CD4-positive, alpha-beta T cell treated with Interleukin-2 at 100 ng/mL for 4 hours (primary cell): ENCODE data around the gene CABLES1.

Experiments used
- DNase-seq: peaks from one replicate; pipeline ENCODE4 v3.0.0-alpha.2; 2020; ENCODE audit warnings: low spot score

The CABLES1 gene

DNA sequence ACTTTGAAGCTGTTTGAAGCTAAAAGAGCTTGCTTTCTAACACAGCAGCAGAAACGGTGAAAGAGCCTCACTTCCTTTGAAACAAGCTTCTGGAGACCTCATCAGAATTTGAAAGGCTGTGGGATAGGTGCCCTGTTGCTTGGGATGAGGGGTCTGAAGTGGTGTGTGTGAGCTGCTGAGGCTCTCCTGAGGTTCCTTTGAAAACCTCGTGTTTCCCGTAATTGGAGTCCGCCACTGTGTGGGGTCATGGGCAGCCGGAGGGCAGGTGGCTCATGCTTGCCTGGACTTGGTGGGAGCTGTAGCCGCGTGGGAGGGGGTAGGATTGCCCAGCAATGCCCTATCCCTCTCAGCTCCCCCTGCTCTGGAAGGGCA, 34.4 kb downstream of the CABLES1 start:
- no peak for DNase-seq

DNA sequence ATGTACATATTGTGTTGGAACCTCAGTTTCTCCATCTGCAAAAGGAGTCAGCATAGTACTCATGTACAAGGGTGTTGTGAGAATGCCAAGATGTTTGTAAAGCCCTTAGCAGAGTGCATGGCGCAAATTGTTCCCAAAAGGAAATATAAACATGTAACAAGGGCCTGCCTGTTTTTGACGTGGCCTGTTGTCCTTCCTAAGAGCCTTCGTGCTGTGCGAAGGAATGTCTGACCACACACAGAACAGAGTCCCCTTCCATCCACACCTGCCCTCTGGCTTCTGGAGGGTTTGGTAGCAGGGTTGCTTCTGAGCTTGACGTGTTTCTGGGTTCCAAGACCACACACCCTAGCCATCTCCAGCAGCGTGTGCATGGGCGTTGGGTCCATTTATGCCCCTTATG, 34.9 kb downstream of the CABLES1 start:
- no peak for DNase-seq

DNA sequence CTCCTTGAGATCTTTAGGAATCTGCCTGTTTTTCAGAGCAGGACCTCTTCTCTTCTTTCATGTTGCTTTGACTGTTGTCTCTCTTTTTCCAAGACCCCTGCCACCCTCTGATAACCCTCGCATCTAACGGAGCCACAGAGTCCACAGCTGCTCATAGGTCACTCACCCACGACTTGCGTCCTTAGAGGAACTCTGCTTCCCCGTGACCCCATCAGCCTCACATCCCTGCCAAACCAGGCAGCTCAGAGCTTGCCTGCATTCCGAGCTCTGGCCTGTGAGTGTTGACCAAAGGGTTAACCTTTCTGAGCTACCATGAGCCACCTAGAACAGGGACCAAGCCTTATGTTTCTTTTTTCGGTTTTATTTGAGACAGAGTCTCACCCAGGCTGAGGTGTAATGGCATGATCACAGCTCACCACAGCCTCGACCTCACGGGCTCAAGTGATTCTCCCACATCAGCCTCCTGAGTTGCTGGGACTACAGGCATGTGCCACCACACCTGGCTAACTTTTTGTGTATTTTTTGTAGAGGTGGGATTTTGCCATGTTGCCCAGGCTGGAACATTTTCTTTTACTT, 36.4 kb downstream of the CABLES1 start:
- DNase-seq: no peak

DNA sequence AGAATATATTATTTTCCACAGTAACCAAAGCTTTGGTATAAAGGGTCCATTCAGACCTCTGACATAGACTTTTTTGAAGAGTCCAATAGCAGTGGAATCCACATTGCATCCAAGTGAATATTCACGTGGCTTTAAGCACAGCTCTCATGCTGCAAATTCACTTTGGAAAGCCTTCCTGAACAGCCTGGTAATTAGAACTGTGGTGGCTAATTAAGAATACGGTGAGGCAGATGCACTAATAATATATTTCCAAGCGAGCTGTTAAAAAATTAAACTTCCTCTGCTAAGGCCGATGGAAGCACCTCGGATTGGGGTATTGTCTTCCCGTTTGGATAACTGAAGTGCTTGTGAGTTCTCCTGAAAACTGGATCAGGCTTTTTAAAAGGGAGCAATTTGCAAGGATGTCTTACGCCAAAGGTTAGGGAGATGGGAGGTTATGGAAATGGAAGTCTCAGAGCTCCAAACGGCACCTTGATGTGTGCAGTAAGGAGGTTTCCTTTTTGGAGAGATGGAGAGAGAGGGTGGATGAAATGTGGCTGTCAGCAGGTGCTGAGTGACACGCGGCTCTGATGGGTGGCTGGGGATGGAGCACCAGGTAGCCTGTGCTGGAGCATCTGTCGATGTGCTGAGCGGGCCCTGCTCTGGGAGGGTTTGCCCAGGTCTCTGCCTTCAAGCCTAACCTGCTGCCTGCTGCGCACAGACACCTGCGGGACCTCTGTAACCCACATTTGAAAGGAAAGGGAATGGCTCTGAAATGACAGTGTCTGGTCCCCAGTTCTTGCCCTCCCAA, 37.5 kb downstream of the CABLES1 start:
- no peak for DNase-seq

DNA sequence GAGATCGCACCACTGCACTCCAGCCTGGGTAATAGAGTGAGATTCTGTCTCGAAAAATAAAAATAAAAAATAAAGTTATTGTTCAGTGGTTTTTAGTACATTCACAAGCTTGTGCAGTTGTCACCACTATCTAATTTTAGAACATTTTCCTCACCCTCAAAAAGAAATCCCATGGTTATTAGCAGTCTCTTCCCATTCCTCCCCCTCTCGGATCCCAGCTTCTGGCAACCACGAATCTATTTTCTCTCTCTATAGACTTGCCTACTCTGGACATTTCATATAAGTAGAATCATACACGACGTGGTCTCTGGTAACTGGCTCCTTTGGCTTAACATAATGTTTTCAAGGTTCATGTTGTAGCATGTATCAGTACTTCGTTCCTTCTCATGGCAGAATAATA, 38.6 kb downstream of the CABLES1 start:
- no peak for DNase-seq

DNA sequence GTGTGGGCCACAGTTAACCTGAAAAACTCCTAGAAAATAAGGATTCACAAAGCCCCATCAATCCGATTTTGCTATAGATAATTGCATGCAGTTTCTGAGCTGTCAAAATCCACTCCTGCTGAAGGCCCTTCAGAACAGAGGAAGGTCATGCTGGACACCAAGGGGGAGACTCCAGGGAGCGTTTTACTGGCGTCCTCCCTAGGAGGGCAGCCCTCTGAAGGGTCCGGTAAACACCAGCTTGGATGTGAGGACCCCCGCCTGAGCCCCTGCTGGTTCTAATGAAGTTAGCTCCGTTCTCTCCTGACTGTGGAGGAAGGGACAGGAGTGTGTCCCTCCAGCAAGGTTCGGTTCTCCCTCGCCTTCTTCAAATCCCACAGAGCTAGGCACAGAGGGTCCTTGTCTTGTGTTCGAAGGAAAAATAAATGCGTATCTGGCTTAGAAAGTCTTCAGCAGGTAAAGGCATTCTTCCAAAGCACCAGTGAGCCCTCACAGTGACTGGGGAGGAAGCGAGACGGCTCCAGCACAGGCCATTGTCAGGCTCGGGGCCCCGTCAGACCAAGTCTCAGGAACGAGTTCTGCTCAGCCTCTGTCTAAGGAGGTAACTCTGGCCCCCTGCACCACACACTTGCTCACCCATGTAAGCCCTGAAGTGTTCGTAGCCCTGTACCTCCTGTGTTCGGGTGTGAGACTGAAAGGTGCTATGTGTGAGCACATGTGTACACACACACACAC, 41.6 kb downstream of the CABLES1 start:
- no peak for DNase-seq

DNA sequence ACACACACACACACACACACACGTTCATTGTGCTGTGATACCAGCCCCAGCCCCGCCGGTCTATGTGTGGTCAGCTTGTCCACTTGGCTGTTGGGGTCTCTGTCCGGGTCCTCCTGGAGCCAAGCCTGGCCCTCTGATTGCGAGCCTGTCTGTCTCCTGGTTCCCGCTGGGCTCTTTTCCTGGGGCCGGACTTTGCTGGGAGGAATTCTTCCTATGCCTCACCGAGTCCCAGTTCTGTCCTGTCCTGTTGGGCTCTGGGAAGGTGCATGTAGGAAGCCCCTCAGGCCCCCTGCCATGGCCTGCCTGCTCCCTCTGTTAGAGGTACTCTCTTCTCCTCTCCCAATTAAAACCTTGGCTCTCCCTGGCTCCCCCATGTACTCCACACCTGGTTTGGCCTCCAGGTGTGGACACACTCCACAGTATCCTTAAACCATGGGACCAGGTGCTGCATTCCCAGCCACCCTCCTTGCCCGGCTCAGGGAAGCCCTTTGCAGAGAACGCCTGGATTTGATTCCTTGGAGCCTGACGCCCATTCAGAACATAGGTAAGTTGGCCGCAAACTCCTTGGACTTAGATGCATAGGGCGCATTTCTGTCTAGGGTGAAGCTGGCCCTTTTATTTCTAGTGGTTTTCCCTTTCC, 42.3 kb downstream of the CABLES1 start:
- no peak for DNase-seq

DNA sequence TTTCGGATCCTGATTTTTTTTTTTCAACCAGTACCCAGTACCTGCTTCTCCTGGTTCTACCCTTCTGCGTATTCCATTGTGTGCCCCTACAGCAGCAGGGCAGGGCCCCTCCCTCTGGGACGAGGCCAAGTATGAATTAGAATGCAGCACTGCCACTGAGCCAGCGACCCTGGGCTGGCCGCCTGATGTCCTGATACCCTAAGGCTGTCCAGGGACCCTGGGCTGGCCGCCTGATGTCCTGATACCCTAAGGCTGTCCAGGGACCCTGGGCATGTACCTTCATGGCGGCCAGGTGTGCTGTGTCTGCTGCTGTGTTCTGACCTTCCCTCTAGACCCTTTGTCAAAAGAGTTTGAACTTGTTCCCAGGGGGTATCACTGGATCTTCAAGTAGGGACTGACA, 42.9 kb downstream of the CABLES1 start:
- no peak for DNase-seq

DNA sequence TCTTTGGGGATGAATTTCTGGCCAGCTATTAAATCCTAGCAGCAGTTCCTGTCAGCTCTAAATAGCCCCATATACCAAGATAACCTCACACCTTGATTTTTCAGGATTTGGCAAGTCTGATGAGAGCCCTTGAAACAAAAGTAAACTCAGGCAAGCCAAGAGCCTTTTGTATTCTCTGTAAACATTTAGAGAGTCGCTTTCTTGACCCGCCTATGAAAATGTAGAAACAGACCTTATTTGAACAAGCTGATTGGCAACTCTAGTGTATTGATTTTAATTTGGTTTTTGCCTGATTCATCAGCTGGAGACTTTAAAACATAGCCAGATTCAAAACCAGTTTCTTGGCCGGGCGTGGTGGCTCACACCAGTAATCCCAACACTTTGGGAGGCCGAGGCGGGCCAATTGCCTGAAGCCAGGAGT, 43.4 kb downstream of the CABLES1 start:
- no peak for DNase-seq

DNA sequence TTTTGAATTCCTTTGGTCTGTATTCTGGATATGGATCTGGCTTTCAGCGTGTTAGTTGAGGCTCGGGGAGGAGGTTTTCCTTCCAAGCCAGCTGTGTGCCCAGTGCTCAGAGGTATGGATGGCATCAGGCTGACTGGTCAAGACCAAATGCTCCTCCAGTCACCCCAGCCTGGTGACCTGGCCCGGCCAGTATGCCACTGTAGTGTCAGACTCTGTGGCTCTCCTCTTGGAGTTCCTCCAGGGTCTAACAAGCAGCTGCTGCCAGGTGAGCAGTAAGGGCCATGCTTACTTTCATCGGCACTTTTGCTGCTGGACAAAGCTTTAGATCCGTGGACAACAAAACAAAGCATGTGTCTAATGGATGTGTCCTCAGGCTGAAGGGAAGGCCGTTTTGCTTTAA, 44.1 kb downstream of the CABLES1 start:
- no peak for DNase-seq

DNA sequence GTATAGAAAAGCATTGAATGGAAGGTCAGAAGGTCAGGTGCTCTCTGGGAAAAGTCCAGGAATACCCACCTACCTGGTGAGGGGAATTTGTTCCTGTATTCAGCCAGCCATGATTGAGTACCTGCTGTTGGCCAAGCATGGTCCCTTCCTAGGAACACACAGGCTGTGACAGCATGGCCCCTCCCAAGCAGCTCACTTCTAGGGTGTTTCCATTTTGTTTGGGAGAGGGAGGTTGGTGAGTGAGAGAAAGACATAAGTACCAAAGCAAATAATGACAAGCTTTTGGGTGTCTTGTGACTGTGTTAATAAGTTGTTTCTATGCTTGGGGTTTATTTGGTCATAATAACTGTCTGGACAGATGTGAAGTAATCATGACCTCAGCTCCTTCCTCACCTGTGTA, 46.3 kb downstream of the CABLES1 start:
- DNase-seq: no peak

DNA sequence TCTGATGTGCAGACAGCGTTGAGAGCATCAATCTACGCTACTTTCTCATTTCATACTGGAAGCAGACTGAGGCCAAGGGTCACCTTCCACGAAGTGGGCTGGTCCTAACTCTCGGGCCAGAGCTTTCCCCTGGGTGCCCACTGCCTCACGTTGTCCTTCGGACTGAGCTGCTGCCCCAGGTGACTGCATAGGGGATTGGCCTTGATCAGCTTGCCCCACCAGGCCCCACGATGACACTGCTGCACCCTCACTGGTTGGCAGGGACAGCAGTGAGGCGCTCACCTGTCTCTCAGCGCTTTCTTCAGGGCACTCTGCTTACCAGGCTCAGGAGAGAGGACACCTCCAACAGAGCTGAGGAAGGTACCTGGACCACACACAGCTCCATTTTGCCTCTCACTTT, 47.3 kb downstream of the CABLES1 start:
- DNase-seq: no peak

DNA sequence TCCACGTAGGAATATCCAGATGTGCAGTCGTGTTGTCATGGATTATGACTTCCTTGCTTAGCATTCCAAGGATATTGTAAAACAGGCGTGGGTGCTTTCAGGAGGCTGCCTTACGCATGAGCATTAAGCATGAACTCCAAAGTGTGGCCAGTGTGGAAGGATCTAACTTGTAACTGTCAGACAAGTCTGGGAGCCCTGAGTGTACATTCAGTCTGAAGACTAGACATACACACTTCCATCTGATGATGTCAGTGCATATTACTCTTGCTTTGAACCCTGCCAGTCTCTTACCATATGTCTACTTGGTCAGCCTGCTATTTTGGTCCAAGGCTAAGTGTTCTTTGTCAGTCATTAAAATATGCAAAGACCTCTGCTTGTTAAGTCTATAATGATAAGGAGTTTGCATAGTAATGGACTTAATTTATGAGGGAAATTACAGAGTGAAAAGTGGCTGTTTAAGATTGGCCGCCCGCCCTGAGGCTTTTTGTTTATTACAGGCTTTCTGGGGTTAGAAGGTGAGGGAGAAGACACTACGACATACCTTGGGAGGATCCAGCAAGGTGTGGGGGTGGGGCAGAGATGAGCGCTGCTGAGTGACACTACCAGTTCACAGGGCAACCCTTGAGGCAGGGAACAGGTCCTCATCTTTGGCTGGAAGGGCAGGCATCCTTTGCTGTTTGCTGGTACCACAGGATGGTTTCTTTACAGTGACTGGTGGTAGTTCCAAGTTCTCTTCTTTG, 48.3 kb downstream of the CABLES1 start:
- no peak for DNase-seq

DNA sequence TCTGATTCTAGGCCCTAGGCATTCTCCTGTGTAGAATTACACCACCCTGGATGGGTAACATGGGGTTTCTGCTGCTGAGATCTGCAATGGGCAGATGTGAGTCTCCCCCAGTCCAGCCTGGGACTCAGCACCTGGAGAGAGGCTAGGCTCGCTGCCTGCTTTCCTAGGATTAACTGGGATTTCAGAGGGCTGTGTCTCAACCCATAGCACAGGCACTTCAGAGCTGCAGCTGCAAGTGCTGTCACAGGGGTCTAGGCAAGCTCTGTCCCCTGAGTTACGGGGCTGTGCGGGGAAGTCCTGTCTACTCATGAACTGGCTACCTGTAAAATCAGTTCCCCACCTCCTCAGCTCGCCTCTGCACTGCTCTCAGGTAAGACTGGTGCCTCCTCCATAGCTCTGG, 51.5 kb downstream of the CABLES1 start:
- no peak for DNase-seq

DNA sequence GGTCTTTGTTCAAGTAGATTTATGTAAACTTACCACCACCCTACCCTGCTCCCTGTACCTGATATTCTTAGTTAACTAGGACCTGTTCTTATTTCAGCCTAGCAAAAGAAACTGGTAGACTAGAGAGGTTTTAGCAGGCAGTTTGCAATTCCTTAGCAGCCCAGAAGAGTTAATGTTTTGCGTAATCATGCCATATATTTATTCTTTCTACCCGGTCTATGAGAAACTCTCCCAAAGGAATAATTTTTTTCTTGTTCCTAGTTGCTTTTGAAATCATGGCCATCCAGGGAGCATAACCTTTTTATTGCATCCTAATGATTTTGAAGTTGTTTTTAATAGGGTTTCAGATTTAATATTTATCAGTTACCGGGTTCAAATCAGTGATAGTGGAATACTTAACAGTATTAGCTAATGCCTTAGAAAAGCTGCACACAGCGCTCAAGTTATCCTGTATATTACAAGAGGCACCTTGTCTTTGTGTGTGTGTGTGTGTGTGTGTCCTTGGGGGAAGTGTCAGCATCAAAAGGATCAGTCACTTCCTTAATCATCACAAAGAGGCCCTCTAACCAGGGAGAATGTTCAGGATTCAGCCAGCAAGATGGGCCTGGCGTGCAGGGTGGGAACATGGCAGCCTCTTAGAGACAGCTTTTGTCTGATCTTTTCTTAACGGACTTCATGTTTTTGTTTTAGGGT, 52.9 kb downstream of the CABLES1 start:
- DNase-seq: no peak

DNA sequence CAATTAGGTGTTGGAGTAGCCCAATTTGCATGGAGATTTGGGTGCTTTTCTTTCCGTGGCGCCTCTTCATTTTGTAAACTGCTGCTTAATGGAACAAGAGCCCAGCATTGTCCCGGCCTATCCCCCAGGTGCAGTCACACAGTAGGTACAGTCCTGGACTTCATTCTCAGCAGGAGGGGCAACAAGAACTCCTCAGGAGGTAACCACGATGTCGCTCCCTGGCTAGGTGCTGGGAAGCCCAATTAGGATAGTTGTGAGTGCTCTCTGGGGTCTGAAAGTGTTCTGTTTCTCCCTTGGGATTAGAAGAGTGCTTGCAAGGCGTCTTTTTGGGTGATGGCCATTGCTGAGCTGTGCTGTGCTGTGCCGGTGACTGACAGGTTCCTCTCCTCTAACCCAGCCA, 53.8 kb downstream of the CABLES1 start:
- DNase-seq: no peak

DNA sequence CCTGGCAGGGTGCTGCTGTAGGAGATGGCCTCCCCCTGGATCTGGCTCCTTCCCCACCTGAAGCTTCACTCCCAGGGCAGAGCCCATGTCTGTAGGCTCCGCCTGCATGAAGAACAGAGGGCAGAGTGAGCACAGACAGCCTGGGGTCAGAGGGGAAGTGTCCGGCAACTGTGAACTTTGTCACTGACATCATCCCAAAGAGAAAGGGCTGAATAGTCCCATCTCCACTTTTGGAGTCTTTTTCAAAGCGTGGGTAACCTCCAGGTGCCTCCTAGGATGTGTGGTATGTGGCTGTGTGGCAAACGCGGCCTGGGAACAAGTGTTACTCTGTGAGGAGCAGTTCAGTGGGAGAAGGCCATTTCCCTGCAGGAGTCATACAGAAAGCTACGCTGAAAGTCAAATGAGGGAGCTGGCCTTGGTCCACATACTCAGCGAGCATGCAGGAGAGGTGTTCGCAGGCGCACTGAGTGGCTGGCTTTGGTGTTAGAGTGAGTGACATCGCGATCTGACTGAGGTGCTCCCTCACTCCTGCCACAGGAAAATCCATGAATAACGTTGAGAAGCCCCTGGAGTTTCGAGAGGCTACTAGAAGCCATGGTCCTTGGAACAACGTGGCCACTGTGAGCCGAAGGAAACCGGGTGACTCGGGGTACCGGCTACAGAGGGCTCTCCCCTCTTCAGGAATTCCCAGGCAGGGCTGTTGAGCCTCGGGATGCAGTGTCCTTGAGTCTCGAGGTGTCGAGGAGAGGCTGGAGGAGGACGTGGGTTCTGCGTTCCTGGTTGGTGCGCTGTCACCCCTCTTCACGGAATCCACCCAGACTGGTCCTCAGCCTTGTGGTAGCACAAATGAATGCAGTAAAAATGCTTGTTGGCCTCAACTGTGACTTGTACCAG, 54.7 kb downstream of the CABLES1 start:
- DNase-seq: no peak

DNA sequence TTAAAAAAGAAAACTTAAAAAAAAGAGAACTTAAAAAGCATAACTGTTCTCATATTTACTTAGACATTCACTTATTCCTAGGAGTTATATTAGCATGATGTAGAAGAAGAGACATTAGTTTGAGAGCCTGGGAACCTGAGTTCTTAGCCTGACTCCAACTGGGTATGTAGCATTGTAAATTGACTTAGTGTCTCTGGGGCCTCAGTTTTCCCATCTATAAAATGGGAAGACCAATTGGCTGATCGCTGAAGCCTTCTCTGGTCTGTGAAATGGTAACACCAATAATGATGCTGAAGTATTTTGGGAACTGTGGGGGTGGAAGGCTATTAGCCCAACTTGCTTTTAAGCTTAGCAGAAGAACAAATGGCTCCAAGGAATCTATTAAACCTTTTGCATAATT, 55.9 kb downstream of the CABLES1 start:
- DNase-seq: no peak

DNA sequence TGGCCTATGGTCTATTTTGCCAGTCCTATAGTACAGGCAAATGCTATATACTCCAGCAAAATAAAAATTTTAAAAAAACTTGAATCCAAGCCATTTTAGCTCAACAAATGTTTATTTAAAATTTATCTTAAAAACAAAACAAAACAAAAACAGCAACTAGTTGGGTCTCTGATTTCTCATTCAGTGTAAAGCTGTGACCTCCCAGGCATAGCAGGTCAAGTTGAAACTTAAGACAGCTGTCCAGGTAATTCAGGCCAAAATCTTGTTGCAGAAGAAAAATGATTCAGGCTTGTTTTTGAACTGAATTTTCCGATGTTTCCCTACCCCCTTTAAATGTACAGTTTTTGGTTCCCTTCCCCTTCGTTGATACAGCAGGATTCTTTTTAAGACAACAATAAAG, 58.5 kb downstream of the CABLES1 start:
- no peak for DNase-seq

DNA sequence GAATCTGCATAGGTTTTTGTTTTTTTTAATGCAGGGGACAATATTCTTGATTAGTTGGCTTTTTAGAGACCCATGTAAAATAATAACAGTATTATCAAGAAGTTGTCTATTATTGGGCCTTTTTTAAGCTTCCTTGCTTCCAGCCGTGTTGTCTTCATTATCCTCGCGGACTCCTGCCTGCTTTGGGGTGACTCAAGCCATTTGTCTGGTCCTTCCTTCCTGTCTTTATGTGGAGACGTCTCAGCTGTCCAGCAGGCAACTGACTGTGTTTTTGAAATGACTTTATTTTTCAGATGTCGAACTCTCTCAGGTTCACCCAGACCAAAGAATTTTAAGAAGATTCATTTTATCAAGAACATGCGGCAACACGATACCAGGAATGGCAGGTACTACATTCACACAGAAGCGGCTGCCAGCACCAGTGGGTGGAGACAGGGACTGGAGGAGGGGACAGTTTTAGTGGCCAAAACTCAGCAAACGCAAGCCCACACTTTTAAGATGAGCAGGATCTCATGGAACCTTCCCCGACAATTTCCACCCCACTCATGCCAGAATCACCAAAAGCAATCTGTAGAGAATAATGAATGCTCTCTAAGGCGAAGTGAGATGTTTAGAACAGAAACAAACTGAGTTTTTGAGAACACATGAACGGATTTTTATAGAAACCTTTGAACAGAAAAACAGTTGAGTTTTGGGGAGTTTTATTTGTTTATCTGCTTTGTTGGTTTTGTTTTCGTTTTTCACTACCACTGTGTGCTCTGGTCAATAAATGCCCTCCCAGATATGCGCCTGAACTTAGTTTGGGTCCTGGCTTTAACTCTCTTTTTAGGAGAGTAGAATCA, 59.1 kb downstream of the CABLES1 start:
- no peak for DNase-seq
